H1 (cell line): ENCODE results near the gene CD63. TPM values are rescaled to one million over a fixed set of nuclear protein-coding genes. Genes with fewer than 3 reads are reported as not detected.

Source experiments
- CTCF ChIA-PET: fragments of 300-600 bp; sonication (Branson Sonifier 250); formaldehyde crosslinking; loops from one replicate; lab custom pipeline; 2021; ENCODE audit not compliant: partially characterized antibody; lab: Charles Lee
- POLR2A ChIA-PET: fragments of 300-600 bp; sonication (Branson Sonifier 250); formaldehyde crosslinking; loops from one replicate; lab custom pipeline; 2021; ENCODE audit warnings: inconsistent platforms; ENCODE audit not compliant: partially characterized antibody; lab: Charles Lee
- DNase-seq, 2 experiments: peaks; one replicate each; pipeline versions ENCODE4 v3.0.0 to v3.0.0-alpha.2; 2010 to 2022; ENCODE audit warnings: low spot score in 2 of 2, low read depth in 1 of 2, mixed read lengths in 1 of 2
- FAIRE-seq: peaks from 2 replicates; lab custom pipeline; 2011; peaks lifted over from hg19 to GRCh38; lab: Jason Lieb, UNC
- H2AFZ ChIP-seq: 2 replicates; pipeline ENCODE4 v1.8.1; 2012; ENCODE audit warnings: low read length, inconsistent platforms
- H2AK5ac ChIP-seq: 2 replicates; pipeline ENCODE4 v1.6.1; 2013; ENCODE audit warnings: low read depth, low read length
- H2BK120ac ChIP-seq: replicated peaks from 2 replicates; pipeline ENCODE3; 2013; ENCODE audit warnings: low read depth, low read length, inconsistent platforms
- H2BK12ac ChIP-seq: 2 replicates; pipeline ENCODE4 v1.6.1; 2013; ENCODE audit warnings: low read depth, low read length
- H2BK15ac ChIP-seq: 2 replicates; pipeline ENCODE4 v1.6.1; 2013; ENCODE audit warnings: low read length
- H2BK20ac ChIP-seq: 2 replicates; pipeline ENCODE4 v1.6.1; 2013; ENCODE audit warnings: low read length
- H2BK5ac ChIP-seq: 2 replicates; pipeline ENCODE4 v1.6.1; 2013; ENCODE audit warnings: low read depth, low read length
- H3K14ac ChIP-seq: 2 replicates; pipeline ENCODE4 v1.6.1; 2013; ENCODE audit warnings: inconsistent platforms; ENCODE audit not compliant: insufficient read length
- H3K18ac ChIP-seq: 2 replicates; pipeline ENCODE4 v1.6.1; 2013; ENCODE audit warnings: low read length; ENCODE audit errors: extremely low read depth
- H3K23ac ChIP-seq: 2 replicates; pipeline ENCODE4 v1.6.1; 2013; ENCODE audit warnings: inconsistent platforms; ENCODE audit not compliant: insufficient read length
- H3K23me2 ChIP-seq: 2 replicates; pipeline ENCODE4 v1.6.1; 2013; ENCODE audit warnings: low read depth, low read length
- H3K27ac ChIP-seq: 2 replicates; pipeline ENCODE4 v1.6.1; 2011; ENCODE audit warnings: low read depth, low read length, inconsistent platforms
- H3K27me3 ChIP-seq, 4 experiments: replicated peaks in 1 of 4; 1 replicate in 1 of 4; 2 replicates in 3 of 4; pipeline versions ENCODE4 v1.6.1 to v1.8.1; 2011 to 2013; ENCODE audit warnings: low read length in 3 of 4, mild to moderate bottlenecking in 3 of 4, inconsistent platforms in 2 of 4, mixed read lengths in 2 of 4, moderate library complexity in 1 of 4; ENCODE audit not compliant: control insufficient read depth in 3 of 4, insufficient read depth in 3 of 4; ENCODE audit errors: extremely low read depth in 1 of 4
- H3K36me3 ChIP-seq, 4 experiments: 2 replicates each; pipeline versions ENCODE4 v1.6.1 to v1.8.1; 2011 to 2013; ENCODE audit warnings: mild to moderate bottlenecking in 4 of 4, low read length in 3 of 4, moderate library complexity in 2 of 4, control low read depth in 1 of 4, inconsistent platforms in 1 of 4; ENCODE audit not compliant: insufficient read depth in 4 of 4, control insufficient read depth in 2 of 4
- H3K4ac ChIP-seq: replicated peaks from 2 replicates; pipeline ENCODE3; 2013; ENCODE audit warnings: low read length, low read depth, mixed read lengths, inconsistent platforms; ENCODE audit not compliant: insufficient read length
- H3K4me1 ChIP-seq, 4 experiments: replicated peaks in 1 of 4; 1 replicate in 1 of 4; 2 replicates in 3 of 4; pipeline versions ENCODE4 v1.6.1 to v1.8.1; 2011 to 2013; ENCODE audit warnings: low read length in 3 of 4, inconsistent platforms in 2 of 4, mixed read lengths in 1 of 4; ENCODE audit not compliant: insufficient read depth in 4 of 4, control insufficient read depth in 3 of 4
- H3K4me2 ChIP-seq, 2 experiments: 2 replicates each; pipeline versions ENCODE4 v1.6.1 to v1.8.1; 2011 to 2013; ENCODE audit warnings: low read depth in 2 of 2, low read length in 2 of 2, control low read depth in 1 of 2, inconsistent platforms in 1 of 2, mild to moderate bottlenecking in 1 of 2; ENCODE audit not compliant: insufficient read depth in 1 of 2
- H3K4me3 ChIP-seq, 4 experiments: fragments of 200-600, 300-600 bp in 1 of 4; sonication (generic), shearing (Covaris generic), sonication (Bioruptor Twin) in 1 of 4; 2 replicates each; pipeline versions ENCODE4 v1.5.1 to v1.8.1; 2011 to 2016; ENCODE audit warnings: low read length in 4 of 4, low read depth in 3 of 4, control low read depth in 2 of 4, inconsistent platforms in 2 of 4, mild to moderate bottlenecking in 2 of 4, mixed read lengths in 1 of 4, moderate library complexity in 1 of 4; ENCODE audit not compliant: insufficient read depth in 2 of 4; ENCODE audit errors: extremely low read depth in 1 of 4
- H3K56ac ChIP-seq: replicated peaks from 2 replicates; pipeline ENCODE3; 2013; ENCODE audit warnings: low read depth, mild to moderate bottlenecking, mixed read lengths, low read length, inconsistent platforms; ENCODE audit not compliant: insufficient read length
- H3K79me1 ChIP-seq: 2 replicates; pipeline ENCODE4 v1.6.1; 2013; ENCODE audit warnings: low read depth, low read length, control low read depth
- H3K79me2 ChIP-seq, 2 experiments: 2 replicates each; pipeline versions ENCODE4 v1.6.1 to v1.8.1; 2012 to 2013; ENCODE audit warnings: low read length in 2 of 2, mild to moderate bottlenecking in 2 of 2, inconsistent platforms in 1 of 2; ENCODE audit not compliant: insufficient read depth in 2 of 2, control insufficient read depth in 1 of 2
- H3K9ac ChIP-seq, 4 experiments: replicated peaks in 1 of 4; 1 replicate in 1 of 4; 2 replicates in 3 of 4; pipeline versions ENCODE4 v1.6.1 to v1.8.1; 2011 to 2013; ENCODE audit warnings: low read depth in 3 of 4, low read length in 3 of 4, control low read depth in 2 of 4, mild to moderate bottlenecking in 2 of 4, moderate library complexity in 2 of 4, inconsistent platforms in 1 of 4; ENCODE audit errors: extremely low read depth in 1 of 4
- H3K9me3 ChIP-seq, 2 experiments: 2 replicates each; pipeline versions ENCODE4 v1.6.1 to v1.8.1; 2012 to 2013; ENCODE audit warnings: mild to moderate bottlenecking in 2 of 2, moderate library complexity in 2 of 2, control low read depth in 1 of 2, inconsistent platforms in 1 of 2, low read depth in 1 of 2, low read length in 1 of 2, mixed read lengths in 1 of 2; ENCODE audit not compliant: insufficient read depth in 2 of 2
- H4K20me1 ChIP-seq, 2 experiments: replicated peaks in 1 of 2; 2 replicates each; pipeline versions ENCODE3 to v1.8.1; 2011 to 2013; ENCODE audit warnings: inconsistent platforms in 2 of 2, low read length in 2 of 2, mild to moderate bottlenecking in 1 of 2; ENCODE audit not compliant: insufficient read depth in 2 of 2, control insufficient read depth in 1 of 2
- H4K5ac ChIP-seq: 2 replicates; pipeline ENCODE4 v1.6.1; 2013; ENCODE audit warnings: low read length, low read depth, mixed read lengths, inconsistent platforms; ENCODE audit not compliant: insufficient read length
- H4K8ac ChIP-seq: 2 replicates; pipeline ENCODE4 v1.8.0; 2013; ENCODE audit warnings: mild to moderate bottlenecking, moderate library complexity, low read length, inconsistent platforms; ENCODE audit not compliant: insufficient read depth; ENCODE audit errors: extremely low read depth
- H4K91ac ChIP-seq: replicated peaks from 2 replicates; pipeline ENCODE3; 2013; ENCODE audit warnings: low read length, mixed read lengths, inconsistent platforms; ENCODE audit not compliant: insufficient read length
- ASH2L ChIP-seq: fragments of 200-600, 300-600 bp; sonication (generic); IDR thresholded peaks from one replicate; pipeline ENCODE4 v1.7.1; 2017; ENCODE audit warnings: low read length
- TEAD4 ChIP-seq: IDR thresholded peaks from 2 replicates; pipeline ENCODE4 v1.6.1; 2012; ENCODE audit warnings: low read depth, low read length, inconsistent platforms, mixed read lengths
- WGBS, 2 experiments: shearing (Covaris generic) in 1 of 2; methylation state at CpG; one replicate each; pipeline versions ENCODE4 v1.1.6 to v1.1.7; 2013 to 2015; ENCODE audit warnings: low lambda C conversion rate in 2 of 2, mixed read lengths in 2 of 2, inconsistent platforms in 1 of 2, low coverage in 1 of 2, missing lambda C conversion rate in 1 of 2; ENCODE audit not compliant: insufficient replicate concordance in 2 of 2, insufficient coverage in 1 of 2, insufficient read length in 1 of 2; ENCODE audit errors: extremely low coverage in 1 of 2, missing lambda C conversion rate in 1 of 2; 5-methylcytosine and 5-hydroxymethylcytosine counted together
- polyA plus RNA-seq, 7 experiments: library from polyadenylated mRNA; depleted of rRNA in 3 of 7; stranded (reverse) in 5 of 7; unstranded in 2 of 7; fragments of >200 nt in 5 of 7; fragments of 200-250 nt in 2 of 7; gene quantifications; 1 replicate in 5 of 7; 2 replicates in 1 of 7; 4 replicates in 1 of 7; pipeline versions ENCODE4 v1.2.1 to v1.2.3, GENCODE V29; 2011 to 2013; ENCODE audit warnings: missing spikeins in 2 of 7, mixed read lengths in 2 of 7
- total RNA-seq: library from RNA; stranded (reverse); fragmentation: NEBNext Ultra II Directional; extraction: Animal tissue kit (Norgen Biotek cat#: 25700); gene quantifications from 2 replicates; pipeline ENCODE4 v1.2.1, GENCODE V29; 2021
- TF ChIP-seq, protein P1 (sequence below), 3 experiments: IDR thresholded peaks; 1 replicate in 2 of 3; 2 replicates in 1 of 3; pipeline versions ENCODE4 v1.5.1 to v1.6.1; 2011; ENCODE audit warnings: low read length in 3 of 3, mild to moderate bottlenecking in 3 of 3, inconsistent platforms in 2 of 3, low read depth in 1 of 3, moderate library complexity in 1 of 3; ENCODE audit not compliant: insufficient read depth in 1 of 3; ENCODE audit errors: control extremely low read depth in 1 of 3

Gene CD63
- total and polyA plus RNA-seq, 2 of the 8 experiments (the other 6 are each of a cell fraction or from before 2014, with no cell fraction given) = 440 to 526 TPM

DNA sequence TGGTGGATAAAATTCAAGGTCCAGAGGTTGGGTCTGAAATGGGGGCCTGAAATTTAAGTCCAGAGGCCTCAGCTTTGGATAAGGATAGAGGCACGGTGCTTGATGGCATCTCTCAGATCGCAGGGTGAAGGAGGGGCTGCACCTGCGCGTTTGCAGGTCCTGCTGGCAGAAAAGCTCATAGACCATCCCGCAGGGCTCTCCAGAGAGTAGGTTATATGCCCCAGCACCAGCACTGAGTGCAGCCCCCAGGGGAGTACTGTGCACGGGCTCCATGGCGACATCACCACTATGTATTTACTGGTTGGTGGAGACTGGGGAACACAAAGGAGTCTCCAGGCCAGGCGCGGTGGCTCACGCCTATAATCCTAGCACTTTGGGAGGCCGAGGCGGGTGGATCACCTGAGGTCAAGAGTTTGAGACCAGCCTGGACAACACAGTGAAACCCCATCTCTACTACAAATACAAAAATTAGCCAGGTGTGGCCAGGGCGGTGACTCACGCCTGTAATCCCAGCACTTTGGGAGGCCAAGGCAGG, 4.3 kb upstream of the CD63 start:
- no peaks in the 10 kb centered on the region for H3K9me3 ChIP-seq
- no peaks in the 10 kb centered on the region for H4K20me1 ChIP-seq
- no peak overlapping the region; the same call in 1 of the 2 replicates for H4K8ac ChIP-seq
- no peak overlapping the region for H2BK15ac ChIP-seq
- H3K4ac ChIP-seq = no peak overlapping the region
- peaks cover 0 to 1% of the 10 kb centered on the region in 2 experiments; a peak in 2 of 4 replicates for H3K79me2 ChIP-seq
- WGBS, 2 experiments = 93% methylated on average over 13 of the region's 14 CpGs; no CpG with 5 or more reads in 1 of the 2 experiments
- no peaks in the 10 kb centered on the region for H3K36me3 ChIP-seq
- H3K9ac ChIP-seq = no peak overlapping the region
- no peak overlapping the region for H4K91ac ChIP-seq
- no peak overlapping the region for H2BK12ac ChIP-seq
- no peak overlapping the region for H2AK5ac ChIP-seq
- no peak overlapping the region for H2BK5ac ChIP-seq
- no peaks in the 10 kb centered on the region for H3K79me1 ChIP-seq
- H3K27ac ChIP-seq = no peak overlapping the region
- H3K23me2 ChIP-seq = peaks cover 10% of the 10 kb centered on the region
- no peak overlapping the region for H2BK120ac ChIP-seq
- no peak overlapping the region for H4K5ac ChIP-seq
- TF ChIP-seq ASH2L (no peak), TEAD4 (no peak)
- TF ChIP-seq, protein P1, sequence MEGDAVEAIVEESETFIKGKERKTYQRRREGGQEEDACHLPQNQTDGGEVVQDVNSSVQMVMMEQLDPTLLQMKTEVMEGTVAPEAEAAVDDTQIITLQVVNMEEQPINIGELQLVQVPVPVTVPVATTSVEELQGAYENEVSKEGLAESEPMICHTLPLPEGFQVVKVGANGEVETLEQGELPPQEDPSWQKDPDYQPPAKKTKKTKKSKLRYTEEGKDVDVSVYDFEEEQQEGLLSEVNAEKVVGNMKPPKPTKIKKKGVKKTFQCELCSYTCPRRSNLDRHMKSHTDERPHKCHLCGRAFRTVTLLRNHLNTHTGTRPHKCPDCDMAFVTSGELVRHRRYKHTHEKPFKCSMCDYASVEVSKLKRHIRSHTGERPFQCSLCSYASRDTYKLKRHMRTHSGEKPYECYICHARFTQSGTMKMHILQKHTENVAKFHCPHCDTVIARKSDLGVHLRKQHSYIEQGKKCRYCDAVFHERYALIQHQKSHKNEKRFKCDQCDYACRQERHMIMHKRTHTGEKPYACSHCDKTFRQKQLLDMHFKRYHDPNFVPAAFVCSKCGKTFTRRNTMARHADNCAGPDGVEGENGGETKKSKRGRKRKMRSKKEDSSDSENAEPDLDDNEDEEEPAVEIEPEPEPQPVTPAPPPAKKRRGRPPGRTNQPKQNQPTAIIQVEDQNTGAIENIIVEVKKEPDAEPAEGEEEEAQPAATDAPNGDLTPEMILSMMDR (IDR thresholded peaks at IDR 0.05; ENCODE audit: control extremely low read depth in 1 of 3, insufficient read depth in 1 of 3, low read depth in 1 of 3, low read length in 3 of 3) = no peak
- no peak overlapping the region for H3K23ac ChIP-seq
- ChIA-PET CTCF (interaction anchor here (0.7 to 10.7 kb wide), 4 partner anchors 12 to 1294 kb away, joined by 3 to 229 read pairs (median 95); partner anchors contain the start of genes BLOC1S1 and RDH5), POLR2A (interaction anchor here (1.6 to 34.1 kb wide), 4 partner anchors 9 to 33 kb away, joined by 6 to 809 read pairs (median 56); partner anchors contain the start of genes BLOC1S1 and RDH5)
- FAIRE-seq (no peak), DNase-seq (no peak)
- H3K4me2 ChIP-seq = no peak overlapping the region
- no peak overlapping the region for H3K14ac ChIP-seq
- H3K4me1 ChIP-seq = peaks cover 0 to 17% (median 9%) of the 10 kb centered on the region in 4 experiments; a peak in 5 of 7 replicates
- H3K18ac ChIP-seq = no peak overlapping the region
- H3K56ac ChIP-seq = no peak overlapping the region
- no peak overlapping the region for H2AFZ ChIP-seq
- H3K27me3 ChIP-seq = no peaks in the 10 kb centered on the region
- no peak overlapping the region for H3K4me3 ChIP-seq
- no peak overlapping the region for H2BK20ac ChIP-seq
